Stimulated activated CD8-positive, alpha-beta memory T cell treated with anti-CD3 and anti-CD28 coated beads, Interleukin-4, amount 100 ng/mL, for 4 hours (primary cell): Measurements from ENCODE around the gene ZNF396.

ENCODE experiments used
- DNase-seq, 2 donors: peaks; one replicate each; pipeline ENCODE4 v3.0.0-alpha.2; 2020; ENCODE audit warnings: low read depth in 2 of 2, low spot score in 1 of 2

ZNF396 gene

GRCh38 chr18:35343488-35343935, 33.6 kb downstream of the ZNF396 start:
- DNase-seq: no peak

GRCh38 chr18:35337286-35337685, 39.9 kb downstream of the ZNF396 start:
- no peak for DNase-seq

GRCh38 chr18:35335866-35336265, 41.3 kb downstream of the ZNF396 start:
- DNase-seq: no peak

- no peak for DNase-seq
These were observed 42.3 kb downstream of the ZNF396 start for GRCh38 chr18:35334821-35335220.

- no peak for DNase-seq
These were observed 42.9 kb downstream of the ZNF396 start for GRCh38 chr18:35334212-35334611.

GRCh38 chr18:35331367-35332087, 45.6 kb downstream of the ZNF396 start:
- DNase-seq: no peak

- DNase-seq: no peak
These were observed 48.3 kb downstream of the ZNF396 start for GRCh38 chr18:35328868-35329267.

GRCh38 chr18:35326695-35327387, 50.3 kb downstream of the ZNF396 start:
- DNase-seq: no peak

GRCh38 chr18:35324926-35325655, 52.0 kb downstream of the ZNF396 start:
- DNase-seq: no peak

- DNase-seq: no peak
These were observed 54.4 kb downstream of the ZNF396 start for GRCh38 chr18:35322486-35323458.
